A673 (cell line): ENCODE data around the gene OLIG1. TPM values are rescaled to one million over a fixed set of nuclear protein-coding genes. Genes with fewer than 3 reads are reported as not detected.

Experiments
- BruUV-seq: library from RNA; stranded (reverse); fragments of 400-500 nt; replicated peaks from 2 replicates; lab custom pipeline; 2021; lab: Mats Ljungman, UMichigan
- CTCF ChIA-PET: fragments of 300-600 bp; sonication (Branson Sonifier 250); formaldehyde crosslinking; loops from one replicate; lab custom pipeline; 2022; ENCODE audit warnings: antibody characterized with exemption; lab: Charles Lee
- POLR2A ChIA-PET: fragments of 300-600 bp; sonication (Branson Sonifier 250); formaldehyde crosslinking; loops from one replicate; lab custom pipeline; 2022; ENCODE audit warnings: antibody characterized with exemption; ENCODE audit not compliant: low non-redundant PET; lab: Charles Lee
- DNase-seq: peaks from one replicate; pipeline ENCODE4 v3.0.0-alpha.2; 2015; ENCODE audit warnings: low spot score
- H3K27ac ChIP-seq: fragments of 200-600 bp; sonication (generic); 2 replicates; pipeline ENCODE4 v1.5.1; 2016; ENCODE audit warnings: mixed run types, low read depth, mild to moderate bottlenecking, mixed read lengths, antibody characterized with exemption, low read length; ENCODE audit not compliant: poor library complexity, severe bottlenecking
- H3K27me3 ChIP-seq: fragments of 200-600 bp; sonication (generic); replicated peaks from 2 replicates; pipeline ENCODE4 v1.6.1; 2017; ENCODE audit warnings: mixed run types, low read depth, mild to moderate bottlenecking, mixed read lengths, antibody characterized with exemption, low read length; ENCODE audit not compliant: insufficient read depth, poor library complexity
- H3K36me3 ChIP-seq: fragments of 200-600 bp; sonication (generic); 2 replicates; pipeline ENCODE4 v1.6.1; 2016; ENCODE audit warnings: mixed run types, mild to moderate bottlenecking, mixed read lengths, antibody characterized with exemption, low read length; ENCODE audit not compliant: insufficient read depth, poor library complexity, severe bottlenecking
- H3K4me1 ChIP-seq: fragments of 200-600 bp; sonication (generic); 2 replicates; pipeline ENCODE4 v1.6.1; 2017; ENCODE audit warnings: mixed run types, mild to moderate bottlenecking, mixed read lengths, antibody characterized with exemption, low read length; ENCODE audit not compliant: insufficient read depth, poor library complexity, severe bottlenecking
- H3K4me3 ChIP-seq: fragments of 200-600 bp; sonication (generic); 2 replicates; pipeline ENCODE4 v1.5.1; 2016; ENCODE audit warnings: low read depth, mixed run types, mild to moderate bottlenecking, mixed read lengths, low read length; ENCODE audit not compliant: poor library complexity, severe bottlenecking
- H3K9me3 ChIP-seq: fragments of 200-600 bp; sonication (generic); 2 replicates; pipeline ENCODE4 v1.6.1; 2016; ENCODE audit warnings: mixed run types, low read depth, mild to moderate bottlenecking, mixed read lengths, antibody characterized with exemption, low read length; ENCODE audit not compliant: poor library complexity, severe bottlenecking
- EZH2 ChIP-seq: fragments of 200-600 bp; sonication (generic); IDR thresholded peaks from 2 replicates; pipeline ENCODE4 v1.6.1; 2017; ENCODE audit warnings: borderline replicate concordance, low read depth, mild to moderate bottlenecking, mixed read lengths, antibody characterized with exemption, low read length; ENCODE audit not compliant: poor library complexity, severe bottlenecking
- intact Hi-C: fragments of 100-400 bp; cut with micrococcal nuclease; formaldehyde crosslinking; loops from one replicate; pipeline ENCODE4 v1.10.0; 2022; ENCODE audit not compliant: unreplicated experiment
- total RNA-seq: library from RNA; stranded (reverse); gene quantifications from 2 replicates; pipeline ENCODE4 v1.2.3, GENCODE V29; 2021
- TF ChIP-seq, protein P1 (sequence below): fragments of 300-800, 200-600 bp; sonication (generic); conservative IDR thresholded peaks from 2 replicates; pipeline ENCODE4 v1.5.1; 2017; ENCODE audit warnings: low read depth, mild to moderate bottlenecking, antibody characterized with exemption, low read length, moderate library complexity, mixed read lengths

The OLIG1 gene
- total RNA-seq, 1 experiment from 2014 or later, result not detected

DNA sequence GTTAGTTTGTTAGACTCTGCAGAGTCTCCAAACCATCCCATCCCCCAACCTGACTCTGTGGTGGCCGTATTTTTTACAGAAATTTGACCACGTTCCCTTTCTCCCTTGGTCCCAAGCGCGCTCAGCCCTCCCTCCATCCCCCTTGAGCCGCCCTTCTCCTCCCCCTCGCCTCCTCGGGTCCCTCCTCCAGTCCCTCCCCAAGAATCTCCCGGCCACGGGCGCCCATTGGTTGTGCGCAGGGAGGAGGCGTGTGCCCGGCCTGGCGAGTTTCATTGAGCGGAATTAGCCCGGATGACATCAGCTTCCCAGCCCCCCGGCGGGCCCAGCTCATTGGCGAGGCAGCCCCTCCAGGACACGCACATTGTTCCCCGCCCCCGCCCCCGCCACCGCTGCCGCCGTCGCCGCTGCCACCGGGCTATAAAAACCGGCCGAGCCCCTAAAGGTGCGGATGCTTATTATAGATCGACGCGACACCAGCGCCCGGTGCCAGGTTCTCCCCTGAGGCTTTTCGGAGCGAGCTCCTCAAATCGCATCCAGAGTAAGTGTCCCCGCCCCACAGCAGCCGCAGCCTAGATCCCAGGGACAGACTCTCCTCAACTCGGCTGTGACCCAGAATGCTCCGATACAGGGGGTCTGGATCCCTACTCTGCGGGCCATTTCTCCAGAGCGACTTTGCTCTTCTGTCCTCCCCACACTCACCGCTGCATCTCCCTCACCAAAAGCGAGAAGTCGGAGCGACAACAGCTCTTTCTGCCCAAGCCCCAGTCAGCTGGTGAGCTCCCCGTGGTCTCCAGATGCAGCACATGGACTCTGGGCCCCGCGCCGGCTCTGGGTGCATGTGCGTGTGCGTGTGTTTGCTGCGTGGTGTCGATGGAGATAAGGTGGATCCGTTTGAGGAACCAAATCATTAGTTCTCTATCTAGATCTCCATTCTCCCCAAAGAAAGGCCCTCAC lies 44.2 kb upstream of the OLIG1 start, which contains the start of gene OLIG2:
OLIG2 (plus strand) TSS at position 447 of the 954 bp plus-strand sequence. CDS start 928 bp downstream, outside the sequence.
- Histone ChIP-seq H3K9me3 (no peaks in the 10 kb centered on the region), H3K4me1 (no peaks in the 10 kb centered on the region), H3K4me3 (no peak within 1 kb of the TSS), H3K27ac (no peak within 1 kb of the TSS), H3K27me3 (peaks cover 100% of the 10 kb centered on the region), H3K36me3 (no peaks in the 10 kb centered on the region)
- ChIA-PET CTCF (interaction anchor here (0.6 kb wide), 1 partner anchor 948 kb away, joined by 3 read pairs; no protein-coding TSS in a partner anchor), POLR2A (no interaction called here)
- peak; percentile 93 for TF ChIP-seq EZH2
- TF ChIP-seq, protein P1, sequence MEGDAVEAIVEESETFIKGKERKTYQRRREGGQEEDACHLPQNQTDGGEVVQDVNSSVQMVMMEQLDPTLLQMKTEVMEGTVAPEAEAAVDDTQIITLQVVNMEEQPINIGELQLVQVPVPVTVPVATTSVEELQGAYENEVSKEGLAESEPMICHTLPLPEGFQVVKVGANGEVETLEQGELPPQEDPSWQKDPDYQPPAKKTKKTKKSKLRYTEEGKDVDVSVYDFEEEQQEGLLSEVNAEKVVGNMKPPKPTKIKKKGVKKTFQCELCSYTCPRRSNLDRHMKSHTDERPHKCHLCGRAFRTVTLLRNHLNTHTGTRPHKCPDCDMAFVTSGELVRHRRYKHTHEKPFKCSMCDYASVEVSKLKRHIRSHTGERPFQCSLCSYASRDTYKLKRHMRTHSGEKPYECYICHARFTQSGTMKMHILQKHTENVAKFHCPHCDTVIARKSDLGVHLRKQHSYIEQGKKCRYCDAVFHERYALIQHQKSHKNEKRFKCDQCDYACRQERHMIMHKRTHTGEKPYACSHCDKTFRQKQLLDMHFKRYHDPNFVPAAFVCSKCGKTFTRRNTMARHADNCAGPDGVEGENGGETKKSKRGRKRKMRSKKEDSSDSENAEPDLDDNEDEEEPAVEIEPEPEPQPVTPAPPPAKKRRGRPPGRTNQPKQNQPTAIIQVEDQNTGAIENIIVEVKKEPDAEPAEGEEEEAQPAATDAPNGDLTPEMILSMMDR, result no peak
- intact Hi-C loops, result no loop called here
- peak; percentile 51 for DNase-seq
- no TSS peak for BruUV-seq

DNA sequence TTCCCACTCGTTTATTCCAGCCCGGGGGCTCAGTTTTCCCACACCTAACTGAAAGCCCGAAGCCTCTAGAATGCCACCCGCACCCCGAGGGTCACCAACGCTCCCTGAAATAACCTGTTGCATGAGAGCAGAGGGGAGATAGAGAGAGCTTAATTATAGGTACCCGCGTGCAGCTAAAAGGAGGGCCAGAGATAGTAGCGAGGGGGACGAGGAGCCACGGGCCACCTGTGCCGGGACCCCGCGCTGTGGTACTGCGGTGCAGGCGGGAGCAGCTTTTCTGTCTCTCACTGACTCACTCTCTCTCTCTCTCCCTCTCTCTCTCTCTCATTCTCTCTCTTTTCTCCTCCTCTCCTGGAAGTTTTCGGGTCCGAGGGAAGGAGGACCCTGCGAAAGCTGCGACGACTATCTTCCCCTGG lies 43.5 kb upstream of the OLIG1 start:
- H3K4me1 ChIP-seq, result no peaks in the 10 kb centered on the region
- no peak overlapping the region for H3K27ac ChIP-seq
- no peak for DNase-seq
- BruUV-seq, result no TSS peak
- TF ChIP-seq, protein P1, result no peak
- TF ChIP-seq EZH2, result peak; percentile 68
- peaks cover 100% of the 10 kb centered on the region for H3K27me3 ChIP-seq
- no peaks in the 10 kb centered on the region for H3K9me3 ChIP-seq
- ChIA-PET CTCF (no interaction called here), POLR2A (no interaction called here)
- intact Hi-C loops, result no loop called here
- no peaks in the 10 kb centered on the region for H3K36me3 ChIP-seq
- no peak overlapping the region for H3K4me3 ChIP-seq

DNA sequence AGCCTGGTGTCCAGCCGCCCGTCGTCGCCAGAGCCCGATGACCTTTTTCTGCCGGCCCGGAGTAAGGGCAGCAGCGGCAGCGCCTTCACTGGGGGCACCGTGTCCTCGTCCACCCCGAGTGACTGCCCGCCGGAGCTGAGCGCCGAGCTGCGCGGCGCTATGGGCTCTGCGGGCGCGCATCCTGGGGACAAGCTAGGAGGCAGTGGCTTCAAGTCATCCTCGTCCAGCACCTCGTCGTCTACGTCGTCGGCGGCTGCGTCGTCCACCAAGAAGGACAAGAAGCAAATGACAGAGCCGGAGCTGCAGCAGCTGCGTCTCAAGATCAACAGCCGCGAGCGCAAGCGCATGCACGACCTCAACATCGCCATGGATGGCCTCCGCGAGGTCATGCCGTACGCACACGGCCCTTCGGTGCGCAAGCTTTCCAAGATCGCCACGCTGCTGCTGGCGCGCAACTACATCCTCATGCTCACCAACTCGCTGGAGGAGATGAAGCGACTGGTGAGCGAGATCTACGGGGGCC lies 43.0 kb upstream of the OLIG1 start:
- ChIA-PET POLR2A (no interaction called here), CTCF (no interaction called here)

More for the DNA sequence above, 43.0 kb upstream of the OLIG1 start:
- Histone ChIP-seq H3K27ac (no peak overlapping the region), H3K36me3 (no peaks in the 10 kb centered on the region), H3K4me1 (no peaks in the 10 kb centered on the region), H3K27me3 (peaks cover 100% of the 10 kb centered on the region), H3K4me3 (no peak overlapping the region), H3K9me3 (no peaks in the 10 kb centered on the region)
- no peak for DNase-seq
- TF ChIP-seq, protein P1, result no peak
- TF ChIP-seq EZH2, result peak; percentile 80
- intact Hi-C loops, result no loop called here
- no TSS peak for BruUV-seq
